Measurements from ENCODE around the gene APLP2. TPM values are rescaled to one million over a fixed set of nuclear protein-coding genes. Genes with fewer than 3 reads are reported as not detected.

Gene APLP2
- total RNA-seq, 1 experiment from 2014 or later, result 2,076 TPM

DNA sequence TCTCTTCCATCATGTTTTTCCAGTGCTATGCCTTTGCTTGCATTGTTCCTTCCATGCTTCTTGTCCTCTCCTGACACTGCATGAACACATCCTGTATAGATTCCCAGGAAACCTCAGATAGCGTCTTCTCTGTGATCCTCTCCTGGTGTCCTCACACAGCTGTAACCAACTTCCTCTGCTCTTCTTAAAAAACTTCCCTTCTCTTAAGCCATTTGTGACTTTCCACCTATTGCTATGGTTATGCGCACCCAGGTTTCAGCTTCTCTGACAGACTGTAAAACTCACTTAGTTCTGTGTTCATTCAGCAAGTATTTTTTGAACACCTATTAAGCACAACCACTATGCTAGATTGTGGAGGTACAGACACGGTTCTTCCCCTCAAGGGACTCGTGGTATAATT, 5.1 kb upstream of the APLP2 start:
- no peak for DNase-seq
- H3K4me1 ChIP-seq, result peaks cover 40% of the 10 kb centered on the region
- H3K36me3 ChIP-seq (ENCODE audit: control insufficient read depth, insufficient read depth, low read length), result no peaks in the 10 kb centered on the region
- intact Hi-C loops (cut with micrococcal nuclease; ENCODE audit: unreplicated experiment), result no loop called here
- no peaks in the 10 kb centered on the region for H3K9me3 Mint-ChIP-seq (ENCODE audit: unreplicated experiment)
- no peaks in the 10 kb centered on the region for H3K27me3 Mint-ChIP-seq (ENCODE audit: insufficient read depth, unreplicated experiment)
- H3K27me3 ChIP-seq (replicated peaks; ENCODE audit: control insufficient read depth, insufficient read depth, low read length), result no peaks in the 10 kb centered on the region
- H3K9me3 ChIP-seq, result no peaks in the 10 kb centered on the region
- TF ChIP-seq, protein P1, sequence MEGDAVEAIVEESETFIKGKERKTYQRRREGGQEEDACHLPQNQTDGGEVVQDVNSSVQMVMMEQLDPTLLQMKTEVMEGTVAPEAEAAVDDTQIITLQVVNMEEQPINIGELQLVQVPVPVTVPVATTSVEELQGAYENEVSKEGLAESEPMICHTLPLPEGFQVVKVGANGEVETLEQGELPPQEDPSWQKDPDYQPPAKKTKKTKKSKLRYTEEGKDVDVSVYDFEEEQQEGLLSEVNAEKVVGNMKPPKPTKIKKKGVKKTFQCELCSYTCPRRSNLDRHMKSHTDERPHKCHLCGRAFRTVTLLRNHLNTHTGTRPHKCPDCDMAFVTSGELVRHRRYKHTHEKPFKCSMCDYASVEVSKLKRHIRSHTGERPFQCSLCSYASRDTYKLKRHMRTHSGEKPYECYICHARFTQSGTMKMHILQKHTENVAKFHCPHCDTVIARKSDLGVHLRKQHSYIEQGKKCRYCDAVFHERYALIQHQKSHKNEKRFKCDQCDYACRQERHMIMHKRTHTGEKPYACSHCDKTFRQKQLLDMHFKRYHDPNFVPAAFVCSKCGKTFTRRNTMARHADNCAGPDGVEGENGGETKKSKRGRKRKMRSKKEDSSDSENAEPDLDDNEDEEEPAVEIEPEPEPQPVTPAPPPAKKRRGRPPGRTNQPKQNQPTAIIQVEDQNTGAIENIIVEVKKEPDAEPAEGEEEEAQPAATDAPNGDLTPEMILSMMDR (IDR thresholded peaks at IDR 0.05; ENCODE audit: insufficient read depth in 1 of 2, low read depth in 1 of 2, low read length in 1 of 2, severe bottlenecking in 1 of 2, unreplicated experiment in 1 of 2), result no peak
- no peak overlapping the region for H3K27ac Mint-ChIP-seq (ENCODE audit: unreplicated experiment)
- peaks cover 14% of the 10 kb centered on the region for H3K36me3 Mint-ChIP-seq (ENCODE audit: insufficient read depth, unreplicated experiment)
- ChIA-PET POLR2A (no interaction called here), CTCF (no interaction called here)
- BruUV-seq (replicated peaks), result no TSS peak
- H3K4me3 Mint-ChIP-seq (ENCODE audit: unreplicated experiment), result no peak overlapping the region
- H3K4me1 Mint-ChIP-seq (ENCODE audit: low read depth, unreplicated experiment), result peaks cover 26% of the 10 kb centered on the region
- H3K4me3 ChIP-seq (ENCODE audit: low read depth, low read length), result no peak overlapping the region

DNA sequence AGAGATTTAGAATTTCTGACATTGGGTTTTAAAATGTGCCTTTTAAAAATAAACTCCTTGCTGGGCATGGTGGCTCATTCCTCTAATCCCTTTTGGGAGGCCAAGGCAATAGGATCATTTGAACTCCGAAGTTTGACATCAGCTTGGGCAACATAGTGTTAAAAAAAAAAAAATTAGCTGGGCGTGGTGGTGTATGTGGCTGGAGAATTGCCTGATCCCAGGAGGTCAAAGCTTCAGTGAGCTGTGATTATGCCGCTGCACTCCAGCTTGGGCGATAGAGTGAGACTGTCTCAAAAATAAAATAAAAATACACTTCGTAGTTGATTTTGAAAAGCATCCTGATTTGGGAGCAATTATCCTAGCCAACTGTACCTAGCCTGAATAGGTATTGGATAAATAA, 3.4 kb upstream of the APLP2 start:
- Histone ChIP-seq H3K4me1 (peaks cover 40% of the 10 kb centered on the region), H3K27me3 (replicated peaks; ENCODE audit: control insufficient read depth, insufficient read depth, low read length) (no peaks in the 10 kb centered on the region), H3K36me3 (ENCODE audit: control insufficient read depth, insufficient read depth, low read length) (no peaks in the 10 kb centered on the region), H3K4me3 (ENCODE audit: low read depth, low read length) (peak overlapping the region; percentile 6; the same call in 1 of the 2 replicates), H3K9me3 (no peaks in the 10 kb centered on the region)
- ChIA-PET POLR2A (interaction anchor here (1.5 kb wide), 1 partner anchor 63 kb away, joined by 11 read pairs; the partner anchor contains the start of gene PRDM10), CTCF (interaction anchor here (1.0 to 1.5 kb wide), 3 partner anchors 66 to 93 kb away, joined by 3 to 9 read pairs (median 4); no protein-coding TSS in a partner anchor)
- Mint-ChIP-seq H3K27me3 (ENCODE audit: insufficient read depth, unreplicated experiment) (no peaks in the 10 kb centered on the region), H3K27ac (ENCODE audit: unreplicated experiment) (no peak overlapping the region), H3K4me3 (ENCODE audit: unreplicated experiment) (peak overlapping the region; percentile 8), H3K36me3 (ENCODE audit: insufficient read depth, unreplicated experiment) (peaks cover 26% of the 10 kb centered on the region), H3K4me1 (ENCODE audit: low read depth, unreplicated experiment) (peaks cover 26% of the 10 kb centered on the region), H3K9me3 (ENCODE audit: unreplicated experiment) (no peaks in the 10 kb centered on the region)
- TF ChIP-seq, protein P1 (IDR thresholded peaks at IDR 0.05; ENCODE audit: insufficient read depth in 1 of 2, low read depth in 1 of 2, low read length in 1 of 2, severe bottlenecking in 1 of 2, unreplicated experiment in 1 of 2), result no peak
- no TSS peak for BruUV-seq (replicated peaks)
- intact Hi-C loops (cut with micrococcal nuclease; ENCODE audit: unreplicated experiment), result no loop called here
- DNase-seq, result peak in 1 of 2 experiments; percentile 61

DNA sequence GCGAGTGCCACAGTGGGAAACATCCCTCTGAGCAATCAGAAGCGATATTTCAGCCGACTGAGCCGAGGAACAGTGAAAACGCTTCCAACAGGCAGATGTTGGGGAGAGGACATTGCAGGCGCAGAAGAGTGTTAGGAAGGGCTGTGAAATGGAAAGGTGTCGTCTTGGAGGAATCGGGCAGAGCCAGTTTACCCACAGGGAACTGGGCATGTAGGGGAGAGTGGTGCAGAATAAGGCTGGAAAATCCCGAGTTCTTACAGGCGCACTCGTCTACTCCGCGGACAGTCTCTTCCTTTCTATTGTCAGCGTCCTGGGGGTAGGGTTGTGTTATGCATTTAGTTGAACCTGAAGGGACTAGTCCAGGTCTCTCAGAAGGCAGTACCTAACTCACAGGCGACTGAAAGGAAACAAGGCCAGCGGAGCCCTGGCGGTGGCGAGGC, 1.1 kb upstream of the APLP2 start:
- TF ChIP-seq, protein P1 (IDR thresholded peaks at IDR 0.05; ENCODE audit: insufficient read depth in 1 of 2, low read depth in 1 of 2, low read length in 1 of 2, severe bottlenecking in 1 of 2, unreplicated experiment in 1 of 2), result no peak
- Histone ChIP-seq H3K36me3 (ENCODE audit: control insufficient read depth, insufficient read depth, low read length) (no peaks in the 10 kb centered on the region), H3K9me3 (no peaks in the 10 kb centered on the region), H3K4me3 (ENCODE audit: low read depth, low read length) (peak overlapping the region; percentile 73), H3K27me3 (replicated peaks; ENCODE audit: control insufficient read depth, insufficient read depth, low read length) (no peaks in the 10 kb centered on the region), H3K4me1 (peaks cover 39% of the 10 kb centered on the region)
- peaks cover 33% of the 10 kb centered on the region for H3K36me3 Mint-ChIP-seq (ENCODE audit: insufficient read depth, unreplicated experiment)
- peaks cover 32% of the 10 kb centered on the region for H3K4me1 Mint-ChIP-seq (ENCODE audit: low read depth, unreplicated experiment)
- peak overlapping the region; percentile 90 for H3K4me3 Mint-ChIP-seq (ENCODE audit: unreplicated experiment)
- peak overlapping the region; percentile 91 for H3K27ac Mint-ChIP-seq (ENCODE audit: unreplicated experiment)
- H3K9me3 Mint-ChIP-seq (ENCODE audit: unreplicated experiment), result no peaks in the 10 kb centered on the region
- DNase-seq, result no peak
- H3K27me3 Mint-ChIP-seq (ENCODE audit: insufficient read depth, unreplicated experiment), result no peaks in the 10 kb centered on the region
- intact Hi-C loops (cut with micrococcal nuclease; ENCODE audit: unreplicated experiment), result no loop called here
- BruUV-seq (replicated peaks), result no TSS peak
- ChIA-PET CTCF (no interaction called here), POLR2A (no interaction called here)
